Measurements from ENCODE around the gene PID1. TPM values are rescaled to one million over a fixed set of nuclear protein-coding genes. Genes with fewer than 3 reads are reported as not detected.

Gene PID1
- total RNA-seq, 1 experiment from 2014 or later: 0.15 TPM

DNA sequence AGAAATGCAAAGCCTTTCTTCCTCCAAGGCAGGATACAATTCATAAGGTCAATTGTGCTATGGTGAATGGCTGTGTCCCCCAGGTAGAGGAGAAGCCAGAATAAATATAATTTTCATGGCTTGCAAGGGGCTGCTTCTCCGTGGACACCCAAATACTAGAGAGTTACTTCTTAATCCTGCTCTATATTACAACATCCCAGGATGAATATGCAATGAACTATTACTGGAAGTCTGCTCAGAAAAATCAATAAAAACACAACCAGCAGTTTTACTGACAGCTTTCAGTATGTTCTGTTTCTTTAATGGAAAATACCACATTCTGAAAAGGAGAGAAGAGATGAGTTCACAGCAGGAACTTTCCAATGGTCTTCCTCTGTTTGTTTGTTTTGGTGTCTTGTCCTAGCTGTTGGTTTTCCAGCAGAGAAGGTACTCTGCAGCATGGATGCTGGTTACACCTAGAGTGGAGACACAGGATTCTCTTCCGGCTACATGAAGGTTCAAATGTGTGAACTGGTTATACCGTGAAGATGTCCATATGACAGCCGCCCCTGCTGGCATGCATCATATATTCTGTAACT, 213.0 kb downstream of the PID1 start:
- no peaks in the 10 kb centered on the region for H3K27me3 ChIP-seq (ENCODE audit: insufficient read depth, low read length)
- H3K79me2 ChIP-seq (ENCODE audit: insufficient read depth, low read length): no peaks in the 10 kb centered on the region
- no TSS peak for BruUV-seq (replicated peaks)
- H3K4me3 ChIP-seq (replicated peaks in 1 of 2; ENCODE audit: low read depth in 1 of 2, low read length in 2 of 2): no peak overlapping the region
- POLR2A ChIA-PET: no interaction called here
- H3K4me1 ChIP-seq (ENCODE audit: control insufficient read depth in 1 of 2, insufficient read depth in 2 of 2, low read length in 2 of 2): no peaks in the 10 kb centered on the region
- no peak overlapping the region for H2AFZ ChIP-seq (ENCODE audit: low read depth, low read length, poor library complexity, severe bottlenecking)
- no peaks in the 10 kb centered on the region for H3K9me3 ChIP-seq (ENCODE audit: control insufficient read depth in 1 of 2, insufficient read depth in 1 of 2, low read depth in 1 of 2, low read length in 2 of 2)
- no peaks in the 10 kb centered on the region for H3K9me2 ChIP-seq (ENCODE audit: insufficient read depth)
- H3K9ac ChIP-seq (ENCODE audit: low read length): no peak overlapping the region
- DNase-seq (ENCODE audit: low read depth, low spot score) (no peak), ATAC-seq (no peak)
- H3K27ac ChIP-seq (ENCODE audit: low read depth, low read length): no peak overlapping the region
- TF ChIP-seq, protein P1, sequence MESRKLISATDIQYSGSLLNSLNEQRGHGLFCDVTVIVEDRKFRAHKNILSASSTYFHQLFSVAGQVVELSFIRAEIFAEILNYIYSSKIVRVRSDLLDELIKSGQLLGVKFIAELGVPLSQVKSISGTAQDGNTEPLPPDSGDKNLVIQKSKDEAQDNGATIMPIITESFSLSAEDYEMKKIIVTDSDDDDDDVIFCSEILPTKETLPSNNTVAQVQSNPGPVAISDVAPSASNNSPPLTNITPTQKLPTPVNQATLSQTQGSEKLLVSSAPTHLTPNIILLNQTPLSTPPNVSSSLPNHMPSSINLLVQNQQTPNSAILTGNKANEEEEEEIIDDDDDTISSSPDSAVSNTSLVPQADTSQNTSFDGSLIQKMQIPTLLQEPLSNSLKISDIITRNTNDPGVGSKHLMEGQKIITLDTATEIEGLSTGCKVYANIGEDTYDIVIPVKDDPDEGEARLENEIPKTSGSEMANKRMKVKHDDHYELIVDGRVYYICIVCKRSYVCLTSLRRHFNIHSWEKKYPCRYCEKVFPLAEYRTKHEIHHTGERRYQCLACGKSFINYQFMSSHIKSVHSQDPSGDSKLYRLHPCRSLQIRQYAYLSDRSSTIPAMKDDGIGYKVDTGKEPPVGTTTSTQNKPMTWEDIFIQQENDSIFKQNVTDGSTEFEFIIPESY (IDR thresholded peaks at IDR 0.05; ENCODE audit: extremely low read depth, insufficient replicate concordance, low read length): no peak
- no peaks in the 10 kb centered on the region for H3K36me3 ChIP-seq (ENCODE audit: control insufficient read depth in 1 of 2, insufficient read depth in 2 of 2, low read length in 2 of 2)
- H3K4me2 ChIP-seq (ENCODE audit: low read length): no peak overlapping the region
- RAD21 ChIA-PET (ENCODE audit: low non-redundant PET in 1 of 2, low total read pairs in 2 of 2, uncharacterized antibody in 2 of 2, unreplicated experiment in 2 of 2): no interaction called here
- intact Hi-C loops (cut with micrococcal nuclease): no loop called here
- CTCF ChIA-PET: no interaction called here
- no peaks in the 10 kb centered on the region for H4K20me1 ChIP-seq (ENCODE audit: insufficient read depth)

DNA sequence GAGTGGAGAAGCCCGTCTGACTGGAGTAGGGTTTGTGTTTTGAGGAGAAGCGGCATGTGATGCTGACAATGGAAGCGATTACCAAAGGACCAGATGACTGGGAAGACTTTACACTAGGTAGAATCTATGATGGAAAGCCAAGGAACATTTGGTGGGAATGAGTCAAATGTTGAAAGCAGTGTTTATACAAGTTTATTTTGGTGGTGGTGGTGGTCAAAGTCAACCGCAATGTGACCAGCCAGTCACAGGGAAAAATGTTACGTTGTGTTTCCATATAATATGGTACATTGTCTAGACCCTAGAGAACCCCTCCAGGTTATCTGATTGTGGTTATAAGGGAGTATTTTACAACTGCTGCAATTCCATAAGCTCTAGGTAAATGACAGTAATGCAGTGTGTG, 216.8 kb downstream of the PID1 start:
- Histone ChIP-seq H4K20me1 (ENCODE audit: insufficient read depth) (no peaks in the 10 kb centered on the region), H3K9me2 (ENCODE audit: insufficient read depth) (no peaks in the 10 kb centered on the region), H3K9me3 (ENCODE audit: control insufficient read depth in 1 of 2, insufficient read depth in 1 of 2, low read depth in 1 of 2, low read length in 2 of 2) (no peaks in the 10 kb centered on the region), H2AFZ (ENCODE audit: low read depth, low read length, poor library complexity, severe bottlenecking) (no peak overlapping the region), H3K4me1 (ENCODE audit: control insufficient read depth in 1 of 2, insufficient read depth in 2 of 2, low read length in 2 of 2) (no peaks in the 10 kb centered on the region), H3K79me2 (ENCODE audit: insufficient read depth, low read length) (no peaks in the 10 kb centered on the region), H3K4me3 (replicated peaks in 1 of 2; ENCODE audit: low read depth in 1 of 2, low read length in 2 of 2) (no peak overlapping the region), H3K9ac (ENCODE audit: low read length) (no peak overlapping the region), H3K4me2 (ENCODE audit: low read length) (no peak overlapping the region), H3K36me3 (ENCODE audit: control insufficient read depth in 1 of 2, insufficient read depth in 2 of 2, low read length in 2 of 2) (no peaks in the 10 kb centered on the region), H3K27me3 (ENCODE audit: insufficient read depth, low read length) (no peaks in the 10 kb centered on the region; the same call in 1 of the 2 replicates), H3K27ac (ENCODE audit: low read depth, low read length) (no peak overlapping the region)
- intact Hi-C loops (cut with micrococcal nuclease): no loop called here
- ChIA-PET RAD21 (ENCODE audit: low non-redundant PET in 1 of 2, low total read pairs in 2 of 2, uncharacterized antibody in 2 of 2, unreplicated experiment in 2 of 2) (no interaction called here), POLR2A (no interaction called here), CTCF (no interaction called here)
- ATAC-seq (no peak), DNase-seq (ENCODE audit: low read depth, low spot score) (no peak)
- TF ChIP-seq TCF7L2 (IDR thresholded peaks at IDR 0.05; ENCODE audit: borderline replicate concordance, extremely low read depth, insufficient read depth, insufficient read length) (no peak), SRF (IDR thresholded peaks at IDR 0.05; ENCODE audit: low read depth) (no peak), SIN3A (IDR thresholded peaks at IDR 0.05; ENCODE audit: low read depth) (no peak), EGR1 (IDR thresholded peaks at IDR 0.05; ENCODE audit: low read depth) (no peak), CEBPB (IDR thresholded peaks at IDR 0.05; ENCODE audit: low read depth) (no peak), JUND (IDR thresholded peaks at IDR 0.05) (no peak), FOSL1 (IDR thresholded peaks at IDR 0.05; ENCODE audit: low read depth) (no peak), ELF1 (IDR thresholded peaks at IDR 0.05; ENCODE audit: borderline replicate concordance, low read depth) (no peak), CBX3 (IDR thresholded peaks at IDR 0.05; ENCODE audit: low read depth) (no peak)
- TF ChIP-seq, protein P2, sequence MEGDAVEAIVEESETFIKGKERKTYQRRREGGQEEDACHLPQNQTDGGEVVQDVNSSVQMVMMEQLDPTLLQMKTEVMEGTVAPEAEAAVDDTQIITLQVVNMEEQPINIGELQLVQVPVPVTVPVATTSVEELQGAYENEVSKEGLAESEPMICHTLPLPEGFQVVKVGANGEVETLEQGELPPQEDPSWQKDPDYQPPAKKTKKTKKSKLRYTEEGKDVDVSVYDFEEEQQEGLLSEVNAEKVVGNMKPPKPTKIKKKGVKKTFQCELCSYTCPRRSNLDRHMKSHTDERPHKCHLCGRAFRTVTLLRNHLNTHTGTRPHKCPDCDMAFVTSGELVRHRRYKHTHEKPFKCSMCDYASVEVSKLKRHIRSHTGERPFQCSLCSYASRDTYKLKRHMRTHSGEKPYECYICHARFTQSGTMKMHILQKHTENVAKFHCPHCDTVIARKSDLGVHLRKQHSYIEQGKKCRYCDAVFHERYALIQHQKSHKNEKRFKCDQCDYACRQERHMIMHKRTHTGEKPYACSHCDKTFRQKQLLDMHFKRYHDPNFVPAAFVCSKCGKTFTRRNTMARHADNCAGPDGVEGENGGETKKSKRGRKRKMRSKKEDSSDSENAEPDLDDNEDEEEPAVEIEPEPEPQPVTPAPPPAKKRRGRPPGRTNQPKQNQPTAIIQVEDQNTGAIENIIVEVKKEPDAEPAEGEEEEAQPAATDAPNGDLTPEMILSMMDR (IDR thresholded peaks at IDR 0.05 in 2 of 3, conservative IDR thresholded peaks at IDR 0.05 in 1 of 3; ENCODE audit: borderline replicate concordance in 1 of 3, insufficient read depth in 1 of 3, low read depth in 2 of 3, low read length in 2 of 3): no peak
- TF ChIP-seq, protein P3, sequence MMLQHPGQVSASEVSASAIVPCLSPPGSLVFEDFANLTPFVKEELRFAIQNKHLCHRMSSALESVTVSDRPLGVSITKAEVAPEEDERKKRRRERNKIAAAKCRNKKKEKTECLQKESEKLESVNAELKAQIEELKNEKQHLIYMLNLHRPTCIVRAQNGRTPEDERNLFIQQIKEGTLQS (IDR thresholded peaks at IDR 0.05): no peak
- TF ChIP-seq, protein P4, sequence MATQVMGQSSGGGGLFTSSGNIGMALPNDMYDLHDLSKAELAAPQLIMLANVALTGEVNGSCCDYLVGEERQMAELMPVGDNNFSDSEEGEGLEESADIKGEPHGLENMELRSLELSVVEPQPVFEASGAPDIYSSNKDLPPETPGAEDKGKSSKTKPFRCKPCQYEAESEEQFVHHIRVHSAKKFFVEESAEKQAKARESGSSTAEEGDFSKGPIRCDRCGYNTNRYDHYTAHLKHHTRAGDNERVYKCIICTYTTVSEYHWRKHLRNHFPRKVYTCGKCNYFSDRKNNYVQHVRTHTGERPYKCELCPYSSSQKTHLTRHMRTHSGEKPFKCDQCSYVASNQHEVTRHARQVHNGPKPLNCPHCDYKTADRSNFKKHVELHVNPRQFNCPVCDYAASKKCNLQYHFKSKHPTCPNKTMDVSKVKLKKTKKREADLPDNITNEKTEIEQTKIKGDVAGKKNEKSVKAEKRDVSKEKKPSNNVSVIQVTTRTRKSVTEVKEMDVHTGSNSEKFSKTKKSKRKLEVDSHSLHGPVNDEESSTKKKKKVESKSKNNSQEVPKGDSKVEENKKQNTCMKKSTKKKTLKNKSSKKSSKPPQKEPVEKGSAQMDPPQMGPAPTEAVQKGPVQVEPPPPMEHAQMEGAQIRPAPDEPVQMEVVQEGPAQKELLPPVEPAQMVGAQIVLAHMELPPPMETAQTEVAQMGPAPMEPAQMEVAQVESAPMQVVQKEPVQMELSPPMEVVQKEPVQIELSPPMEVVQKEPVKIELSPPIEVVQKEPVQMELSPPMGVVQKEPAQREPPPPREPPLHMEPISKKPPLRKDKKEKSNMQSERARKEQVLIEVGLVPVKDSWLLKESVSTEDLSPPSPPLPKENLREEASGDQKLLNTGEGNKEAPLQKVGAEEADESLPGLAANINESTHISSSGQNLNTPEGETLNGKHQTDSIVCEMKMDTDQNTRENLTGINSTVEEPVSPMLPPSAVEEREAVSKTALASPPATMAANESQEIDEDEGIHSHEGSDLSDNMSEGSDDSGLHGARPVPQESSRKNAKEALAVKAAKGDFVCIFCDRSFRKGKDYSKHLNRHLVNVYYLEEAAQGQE (IDR thresholded peaks at IDR 0.05; ENCODE audit: low read depth): no peak
- no TSS peak for BruUV-seq (replicated peaks)

Data from HCT116 (cell line).